ENCODE results near the gene FLNC.

DNA sequence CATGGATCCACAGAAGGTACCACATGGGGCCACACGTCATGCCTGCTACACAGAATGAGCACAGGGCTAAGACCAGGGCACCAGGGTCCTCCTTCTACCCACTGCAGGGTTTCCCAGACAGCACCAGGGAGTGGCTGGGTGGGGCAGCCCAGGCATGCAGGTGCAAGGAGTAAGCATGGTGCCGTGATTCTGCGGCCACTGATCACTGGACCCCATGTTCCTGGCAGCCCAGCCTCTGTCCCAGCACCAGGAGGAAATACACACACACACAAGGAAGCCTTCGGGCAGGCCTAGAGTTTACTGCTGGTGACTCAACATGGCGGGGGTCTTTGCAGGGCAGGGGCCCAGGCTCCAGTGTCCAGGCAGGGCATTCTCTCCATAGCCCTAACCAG is 46.4 kb downstream of the FLNC start:
- TF ChIP-seq CTCF (conservative IDR thresholded peaks at IDR 0.05 in 1 of 2, IDR thresholded peaks at IDR 0.05 in 1 of 2; ENCODE audit: extremely low read depth in 1 of 2, insufficient read depth in 1 of 2, low read depth in 1 of 2, low read length in 2 of 2) (no peak), EZH2 (IDR thresholded peaks at IDR 0.05; ENCODE audit: borderline replicate concordance, low read length) (no peak)
